HG03558 (cell line): Measurements from ENCODE around the gene DHX38.
"Not testable (repeated sequence)": the region's sequence is repeated elsewhere in the genome, so short reads cannot be mapped to it uniquely, and the experiment has no call there.

Source experiments
- ATAC-seq: cut with Tn5 transposase; IDR thresholded peaks from one replicate; pipeline ENCODE4 v1.9.1; 2021; ENCODE audit warnings: moderate number of reproducible peaks; ENCODE audit not compliant: unreplicated experiment; ENCODE audit errors: extremely low read depth

DHX38 gene

DNA sequence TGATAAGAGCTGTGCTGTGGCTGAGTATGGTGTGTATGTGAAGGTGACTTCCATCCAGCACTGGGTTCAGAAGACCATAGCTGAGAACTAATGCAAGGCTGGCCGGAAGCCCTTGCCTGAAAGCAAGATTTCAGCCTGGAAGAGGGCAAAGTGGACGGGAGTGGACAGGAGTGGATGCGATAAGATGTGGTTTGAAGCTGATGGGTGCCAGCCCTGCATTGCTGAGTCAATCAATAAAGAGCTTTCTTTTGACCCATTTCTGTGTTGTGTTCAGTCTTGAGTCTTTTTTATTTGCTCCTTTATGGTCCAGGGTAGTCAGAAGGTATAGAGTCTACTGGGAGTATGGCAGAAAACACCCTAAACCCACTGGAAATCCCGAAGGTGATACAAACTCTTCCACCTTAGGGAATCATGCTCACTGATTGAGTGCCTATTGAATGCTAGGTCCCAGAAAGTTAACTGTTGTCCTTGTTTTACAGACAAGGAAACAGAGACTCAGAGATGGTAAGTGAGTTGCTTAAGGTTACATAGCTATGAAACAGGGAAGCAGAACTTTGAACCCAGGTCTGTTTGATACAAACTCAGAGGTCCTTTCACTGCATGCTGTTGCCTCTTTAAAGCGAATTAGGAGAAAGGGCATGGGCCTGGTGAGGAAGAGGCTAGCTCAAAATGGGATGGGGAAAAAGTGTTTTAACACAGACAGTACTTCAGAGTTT, 16.5 kb upstream of the DHX38 start:
- not testable (repeated sequence) for ATAC-seq

DNA sequence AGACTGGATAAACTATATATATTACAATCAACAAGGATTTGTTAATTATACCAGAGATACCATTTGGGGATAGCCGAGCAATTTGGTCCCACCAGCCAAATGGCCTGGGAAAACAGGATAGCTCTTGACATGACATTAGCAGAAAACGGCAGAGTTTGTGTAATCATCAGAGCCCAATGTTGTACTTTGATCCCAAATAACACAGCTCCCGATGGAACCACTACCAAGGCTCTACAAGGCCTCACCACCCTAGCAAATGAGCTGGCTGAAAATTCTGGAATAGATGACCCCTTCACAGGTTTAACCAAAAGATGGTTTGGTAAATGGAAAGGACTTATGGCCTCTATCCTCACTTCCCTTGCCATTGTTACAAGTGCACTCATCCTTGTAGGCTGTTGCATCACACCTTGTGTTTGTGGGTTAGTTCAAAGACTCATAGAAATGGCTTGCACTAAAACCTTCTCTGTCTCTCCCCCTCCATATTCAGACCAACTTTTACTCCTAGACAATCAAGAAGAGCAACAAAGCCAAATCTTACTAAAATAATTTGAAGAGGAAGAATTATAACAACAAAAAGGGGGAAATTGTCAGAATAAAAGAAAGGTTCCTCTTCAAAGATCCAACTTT, 9.8 kb upstream of the DHX38 start:
- ATAC-seq, result no peak

GRCh38 chr16:72084445-72084844, 9.2 kb upstream of the DHX38 start:
- ATAC-seq, result no peak

GRCh38 chr16:72085002-72085401, 8.6 kb upstream of the DHX38 start:
- ATAC-seq, result no peak

- ATAC-seq, result no peak
Observed at GRCh38 chr16:72091217-72091616, 2.4 kb upstream of the DHX38 start.

DNA sequence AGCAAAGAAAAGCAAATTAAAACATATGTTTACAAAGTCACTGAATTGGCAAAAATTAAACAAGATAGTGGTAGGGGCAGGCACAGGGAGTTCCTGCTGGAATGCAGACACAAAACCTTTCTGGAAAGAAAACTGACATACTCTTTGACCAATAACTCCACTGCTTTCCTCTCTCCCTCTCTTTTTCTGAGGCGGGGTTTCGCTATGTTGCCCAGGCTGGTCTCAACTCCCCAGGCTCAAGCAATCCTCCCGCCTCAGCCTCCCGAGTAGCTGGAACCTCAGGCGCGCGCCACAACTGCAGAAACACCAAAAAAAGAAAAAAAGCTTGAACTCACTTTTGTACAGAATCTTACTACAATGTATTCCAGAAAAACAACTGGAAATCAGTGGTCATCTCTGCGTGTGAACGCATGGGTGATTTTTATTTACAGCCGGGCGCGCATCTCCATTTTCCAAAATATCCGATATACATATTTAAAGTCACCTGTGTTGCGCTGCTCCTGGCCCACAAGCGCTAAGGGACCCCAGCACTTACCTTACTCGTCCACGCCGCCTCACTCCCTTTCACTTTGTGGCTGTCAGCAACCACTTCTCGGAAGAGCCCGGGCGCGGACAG, 707 bp upstream of the DHX38 start:
- ATAC-seq, result no peak

GRCh38 chr16:72094266-72094610, 591 bp downstream of the DHX38 start:
- no peak for ATAC-seq

DNA sequence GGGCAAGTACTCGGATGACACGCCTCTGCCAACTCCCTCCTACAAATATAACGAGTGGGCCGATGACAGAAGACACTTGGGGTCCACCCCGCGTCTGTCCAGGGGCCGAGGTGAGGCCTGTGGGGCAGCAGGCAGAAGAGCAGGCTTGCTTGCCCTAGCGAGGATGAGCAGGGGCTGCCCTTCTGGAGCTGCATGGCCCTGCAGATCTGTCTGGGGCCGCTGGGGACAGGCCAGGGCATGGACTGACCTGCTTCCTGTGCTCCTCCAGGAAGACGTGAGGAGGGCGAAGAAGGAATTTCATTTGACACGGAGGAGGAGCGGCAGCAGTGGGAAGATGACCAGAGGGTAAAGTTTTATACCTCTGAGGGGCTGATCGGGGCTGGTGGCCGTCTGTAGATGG, 5.3 kb downstream of the DHX38 start:
- ATAC-seq, result no peak

DNA sequence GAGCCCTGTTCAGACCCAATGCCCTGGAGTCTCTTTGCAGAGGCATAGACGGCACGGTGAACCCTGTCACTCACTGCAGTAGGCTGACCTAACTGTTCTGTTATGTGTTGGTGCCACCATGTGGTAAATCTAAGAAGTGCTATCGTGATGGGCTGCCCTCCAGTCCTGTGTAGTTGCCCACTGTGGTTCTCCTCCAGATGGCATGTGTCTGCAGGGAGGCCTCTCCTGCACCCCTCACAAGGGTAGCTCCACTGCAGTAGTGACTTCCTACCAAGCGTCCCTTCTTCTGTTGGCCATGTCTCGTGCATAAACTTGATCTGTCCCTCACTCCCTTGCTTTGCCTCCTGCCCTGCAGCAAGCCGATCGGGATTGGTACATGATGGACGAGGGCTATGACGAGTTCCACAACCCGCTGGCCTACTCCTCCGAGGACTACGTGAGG, 5.8 kb downstream of the DHX38 start:
- ATAC-seq, result no peak

DNA sequence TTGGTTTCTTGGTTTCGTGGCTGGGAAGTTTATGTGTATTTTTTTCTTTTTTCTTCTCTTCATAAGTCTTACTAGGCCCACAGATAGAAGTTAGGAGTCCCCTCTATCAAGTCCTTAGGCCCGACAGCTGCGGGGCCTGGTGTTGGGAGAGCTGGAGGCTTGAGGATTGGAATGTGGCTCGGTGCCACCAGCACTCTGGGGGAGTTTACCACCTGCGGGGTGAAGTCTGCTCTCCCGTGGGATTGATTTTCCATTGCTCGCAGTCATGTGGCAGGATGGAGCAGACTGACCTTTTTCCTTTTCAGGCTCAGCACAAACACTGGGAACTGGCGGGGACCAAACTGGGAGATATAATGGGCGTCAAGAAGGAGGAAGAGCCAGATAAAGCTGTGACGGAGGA, 7.5 kb downstream of the DHX38 start:
- ATAC-seq, result no peak

GRCh38 chr16:72104905-72105304, 11.3 kb downstream of the DHX38 start:
- ATAC-seq, result no peak

- no peak for ATAC-seq
Observed at GRCh38 chr16:72105978-72106377, 12.3 kb downstream of the DHX38 start.

DNA sequence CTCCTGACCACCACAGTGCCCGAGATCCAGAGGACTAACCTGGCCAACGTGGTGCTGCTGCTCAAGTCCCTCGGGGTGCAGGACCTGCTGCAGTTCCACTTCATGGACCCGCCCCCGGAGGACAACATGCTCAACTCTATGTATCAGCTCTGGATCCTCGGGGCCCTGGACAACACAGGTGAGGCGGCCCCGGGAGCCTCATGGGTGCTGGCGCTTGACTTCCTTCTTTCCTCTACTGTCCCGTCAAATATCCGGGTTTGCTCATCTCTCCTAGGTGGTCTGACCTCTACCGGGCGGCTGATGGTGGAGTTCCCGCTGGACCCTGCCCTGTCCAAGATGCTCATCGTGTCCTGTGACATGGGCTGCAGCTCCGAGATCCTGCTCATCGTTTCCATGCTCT, 13.7 kb downstream of the DHX38 start:
- ATAC-seq, result no peak

- ATAC-seq, result no peak
Observed at GRCh38 chr16:72108353-72109102, 14.9 kb downstream of the DHX38 start.

GRCh38 chr16:72109300-72109699, 15.7 kb downstream of the DHX38 start:
- no peak for ATAC-seq

- no peak for ATAC-seq
Observed at GRCh38 chr16:72109966-72110530, 16.4 kb downstream of the DHX38 start.

DNA sequence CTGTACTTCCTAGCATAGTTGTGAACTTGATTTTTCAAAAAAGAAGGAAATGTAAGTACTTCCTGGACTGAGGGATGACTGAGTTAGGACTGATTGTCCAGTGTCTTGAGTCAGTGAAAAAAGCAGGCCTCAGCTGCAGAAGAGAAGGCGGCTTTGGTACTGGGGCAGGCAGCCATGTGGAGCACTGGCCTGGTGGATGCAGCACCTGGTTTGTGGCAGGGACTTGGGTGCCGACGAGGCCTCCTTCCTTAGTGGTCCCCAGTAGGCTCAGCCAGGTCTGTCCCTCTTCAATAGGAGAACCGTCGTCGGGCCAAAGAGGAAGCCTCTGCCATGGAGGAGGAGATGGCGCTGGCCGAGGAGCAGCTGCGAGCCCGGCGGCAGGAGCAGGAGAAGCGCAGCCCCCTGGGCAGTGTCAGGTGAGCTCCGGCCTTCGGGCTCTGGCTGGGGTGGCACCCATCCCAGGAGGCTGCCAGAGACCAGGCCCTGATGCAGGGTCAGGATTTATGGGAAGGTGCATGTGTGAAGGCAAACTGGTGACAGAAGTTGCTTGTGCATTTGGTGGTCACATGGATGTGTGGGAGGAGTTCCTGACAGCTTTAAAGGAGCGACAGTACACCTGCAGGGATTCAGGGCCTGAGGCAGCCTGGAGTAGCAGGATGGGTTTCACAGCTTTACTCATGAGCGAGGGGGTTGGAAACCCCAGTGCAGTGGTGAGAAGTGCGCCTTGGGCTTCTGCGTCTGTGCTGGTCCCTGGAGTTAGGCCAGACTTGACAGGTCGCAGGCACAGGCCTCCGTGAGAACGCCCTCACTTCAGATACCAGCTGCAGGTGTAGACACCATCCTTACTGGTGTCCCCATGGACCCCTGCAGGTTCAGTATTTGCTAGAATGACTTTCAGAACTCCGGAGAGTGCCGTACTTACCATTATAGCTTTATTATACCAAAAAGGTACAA, 17.3 kb downstream of the DHX38 start:
- no peak for ATAC-seq

GRCh38 chr16:72111657-72112451, 18.2 kb downstream of the DHX38 start:
- no peak for ATAC-seq

- no peak for ATAC-seq
Observed at GRCh38 chr16:72112452-72112792, 18.8 kb downstream of the DHX38 start.
